Measurements from ENCODE around the gene KCNQ1. TPM values are rescaled to one million over a fixed set of nuclear protein-coding genes. Genes with fewer than 3 reads are reported as not detected.

The KCNQ1 gene
- total RNA-seq, 3 donors from 2014 or later = 3.6 to 6.2 (median 5.1) TPM

DNA sequence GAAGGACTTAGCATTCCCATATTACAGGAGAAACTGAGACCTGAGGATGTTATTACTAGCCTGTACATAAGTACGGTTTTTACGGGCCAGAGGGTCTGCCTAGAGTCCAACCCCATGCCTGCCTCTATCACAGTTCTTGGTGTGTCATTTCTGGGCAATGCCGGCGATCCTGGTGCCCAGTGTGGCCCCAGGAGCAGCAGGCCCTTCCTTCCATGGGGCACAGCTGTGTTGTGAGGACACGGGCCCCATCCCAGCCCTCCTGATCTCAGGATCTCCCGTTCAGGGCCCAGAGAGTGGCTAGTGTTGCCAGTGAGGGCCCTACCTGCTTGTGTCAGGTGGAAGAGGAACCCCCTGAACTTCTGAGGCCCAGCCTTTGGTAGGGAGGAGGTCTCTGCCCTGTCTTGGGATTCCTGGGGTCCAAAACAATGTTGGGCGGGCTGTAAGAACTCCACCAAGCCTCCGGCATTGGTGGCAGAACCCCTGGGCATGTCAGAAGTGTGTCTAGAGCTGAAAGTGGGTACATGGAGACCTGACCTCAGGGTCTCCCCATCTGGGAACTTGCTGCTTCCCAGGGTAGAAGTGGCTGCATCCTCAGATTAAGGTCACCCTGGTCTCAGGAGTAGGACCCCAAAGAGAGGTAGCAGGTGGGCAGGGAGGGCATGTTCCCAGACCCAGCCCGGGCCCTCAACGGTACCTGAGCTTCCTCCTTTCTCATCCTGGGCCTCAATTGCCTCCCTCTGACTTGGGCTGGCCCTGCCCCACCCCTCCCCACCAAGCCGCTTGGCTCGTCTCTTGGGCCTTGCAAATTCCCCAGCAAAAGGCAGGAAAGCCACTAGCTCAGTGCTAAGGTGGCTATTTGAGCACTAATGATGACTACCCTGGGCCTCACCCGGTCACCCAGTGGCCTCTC lies 329.6 kb downstream of the KCNQ1 start:
- Histone ChIP-seq H3K4me3 (no peak overlapping the region), H3K27ac (no peak overlapping the region), H3K36me3 (no peaks in the 10 kb centered on the region), H3K4me1 (peaks cover 0 to 5% of the 10 kb centered on the region in 2 donors), H3K9me3 (no peaks in the 10 kb centered on the region), H3K27me3 (no peaks in the 10 kb centered on the region)
- intact Hi-C loops (cut with DNase I; ENCODE audit: low total_unique reads) = loop anchor here (10.0 kb wide), 1 partner anchor 70 kb away; no protein-coding TSS in a partner anchor
- DNase-seq (ENCODE audit: low spot score in 2 of 2) = peak in 1 of 2 donors; percentile 11
- TF ChIP-seq POLR2A (IDR thresholded peaks at IDR 0.05) = no peak
- TF ChIP-seq POLR2AphosphoS5 (IDR thresholded peaks at IDR 0.05) = no peak
- TF ChIP-seq, protein P1, sequence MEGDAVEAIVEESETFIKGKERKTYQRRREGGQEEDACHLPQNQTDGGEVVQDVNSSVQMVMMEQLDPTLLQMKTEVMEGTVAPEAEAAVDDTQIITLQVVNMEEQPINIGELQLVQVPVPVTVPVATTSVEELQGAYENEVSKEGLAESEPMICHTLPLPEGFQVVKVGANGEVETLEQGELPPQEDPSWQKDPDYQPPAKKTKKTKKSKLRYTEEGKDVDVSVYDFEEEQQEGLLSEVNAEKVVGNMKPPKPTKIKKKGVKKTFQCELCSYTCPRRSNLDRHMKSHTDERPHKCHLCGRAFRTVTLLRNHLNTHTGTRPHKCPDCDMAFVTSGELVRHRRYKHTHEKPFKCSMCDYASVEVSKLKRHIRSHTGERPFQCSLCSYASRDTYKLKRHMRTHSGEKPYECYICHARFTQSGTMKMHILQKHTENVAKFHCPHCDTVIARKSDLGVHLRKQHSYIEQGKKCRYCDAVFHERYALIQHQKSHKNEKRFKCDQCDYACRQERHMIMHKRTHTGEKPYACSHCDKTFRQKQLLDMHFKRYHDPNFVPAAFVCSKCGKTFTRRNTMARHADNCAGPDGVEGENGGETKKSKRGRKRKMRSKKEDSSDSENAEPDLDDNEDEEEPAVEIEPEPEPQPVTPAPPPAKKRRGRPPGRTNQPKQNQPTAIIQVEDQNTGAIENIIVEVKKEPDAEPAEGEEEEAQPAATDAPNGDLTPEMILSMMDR (IDR thresholded peaks at IDR 0.05) = no peak

- intact Hi-C loops (cut with DNase I; ENCODE audit: low total_unique reads) = loop anchor here (10.0 kb wide), 1 partner anchor 70 kb away; no protein-coding TSS in a partner anchor
- Histone ChIP-seq H3K4me3 (no peak overlapping the region), H3K36me3 (no peaks in the 10 kb centered on the region), H3K27me3 (no peaks in the 10 kb centered on the region), H3K27ac (no peak overlapping the region), H3K9me3 (no peaks in the 10 kb centered on the region), H3K4me1 (peaks cover 0 to 5% of the 10 kb centered on the region in 2 donors)
- no peak for TF ChIP-seq POLR2A (IDR thresholded peaks at IDR 0.05)
- TF ChIP-seq POLR2AphosphoS5 (IDR thresholded peaks at IDR 0.05) = no peak
- TF ChIP-seq, protein P1 (IDR thresholded peaks at IDR 0.05) = no peak
- peak; percentile 14 to 36 for DNase-seq (ENCODE audit: low spot score in 2 of 2)
These were observed 330.3 kb downstream of the KCNQ1 start for GRCh38 chr11:2775083-2775625.

DNA sequence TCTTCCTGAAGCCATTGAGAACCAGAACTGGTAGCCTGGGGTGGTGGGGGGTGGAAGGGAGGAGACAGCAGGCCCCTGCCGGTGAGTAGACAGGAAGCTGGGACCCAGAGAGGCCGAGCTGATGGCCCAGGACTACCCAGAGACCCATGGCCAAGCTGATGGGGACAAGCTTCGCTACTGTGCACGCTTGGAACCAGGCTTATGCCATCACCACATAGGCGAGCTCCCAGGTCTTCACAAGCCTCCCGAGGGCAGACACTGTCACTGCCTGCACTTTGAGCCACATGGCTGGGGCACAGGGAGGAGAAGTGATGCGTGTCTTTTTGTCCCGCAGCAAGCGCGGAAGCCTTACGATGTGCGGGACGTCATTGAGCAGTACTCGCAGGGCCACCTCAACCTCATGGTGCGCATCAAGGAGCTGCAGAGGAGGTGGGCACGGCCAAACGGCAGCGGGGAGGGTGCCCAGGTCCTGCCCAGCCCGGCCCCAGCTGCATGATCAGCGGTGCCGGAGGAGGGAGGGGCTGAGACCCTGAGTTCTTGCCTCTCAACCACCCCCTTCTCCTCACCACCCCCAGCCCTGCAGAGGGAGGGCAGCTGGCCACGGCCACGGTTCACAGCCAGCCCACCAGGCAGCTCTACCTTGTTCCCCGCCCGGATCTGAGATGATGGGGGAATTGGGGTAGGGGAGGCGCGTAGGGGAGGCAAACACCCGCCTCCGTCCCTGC lies 331.0 kb downstream of the KCNQ1 start:
- DNase-seq (ENCODE audit: low spot score in 2 of 2) = peak; percentile 13 to 47
- intact Hi-C loops (cut with DNase I; ENCODE audit: low total_unique reads) = loop anchor here (10.0 kb wide), 1 partner anchor 69 kb away; no protein-coding TSS in a partner anchor
- Histone ChIP-seq H3K36me3 (no peaks in the 10 kb centered on the region), H3K9me3 (no peaks in the 10 kb centered on the region), H3K4me1 (peaks cover 0 to 5% of the 10 kb centered on the region in 2 donors), H3K27ac (no peak overlapping the region), H3K4me3 (no peak overlapping the region), H3K27me3 (no peaks in the 10 kb centered on the region)
- TF ChIP-seq POLR2AphosphoS5 (IDR thresholded peaks at IDR 0.05) = no peak
- TF ChIP-seq, protein P1 (IDR thresholded peaks at IDR 0.05) = no peak

GRCh38 chr11:2776351-2777061 lies 331.7 kb downstream of the KCNQ1 start:
- Histone ChIP-seq H3K36me3 (no peaks in the 10 kb centered on the region), H3K27me3 (no peaks in the 10 kb centered on the region), H3K4me3 (no peak overlapping the region), H3K27ac (no peak overlapping the region), H3K9me3 (no peaks in the 10 kb centered on the region), H3K4me1 (peaks cover 0 to 5% of the 10 kb centered on the region in 2 donors)
- TF ChIP-seq POLR2A (IDR thresholded peaks at IDR 0.05) (no peak), POLR2AphosphoS5 (IDR thresholded peaks at IDR 0.05) (no peak)
- TF ChIP-seq, protein P1 (IDR thresholded peaks at IDR 0.05) = no peak
- peak; percentile 16 to 47 for DNase-seq (ENCODE audit: low spot score in 2 of 2)
- intact Hi-C loops (cut with DNase I; ENCODE audit: low total_unique reads) = loop anchor here (10.0 kb wide), 1 partner anchor 68 kb away; no protein-coding TSS in a partner anchor
